ENCODE results near the gene TTC9C.
A peak's percentile ranks its signal among the peaks of the same experiment; 100 is the strongest.
"Not testable (repeated sequence)": the region's sequence is repeated elsewhere in the genome, so short reads cannot be mapped to it uniquely, and the experiment has no call there.

Gene TTC9C

GRCh38 chr11:62728171-62728988 is at the start of gene TTC9C:
Gene TTC9C, plus strand, starts transcription at chr11:62728486. Its CDS starts 363 bp downstream, at chr11:62728849.
- peak; percentile 86 for DNase-seq

- peak; percentile 89 for DNase-seq
Measured at GRCh38 chr11:62678770-62679696, 49.3 kb upstream of the TTC9C start, which contains the start of gene UBXN1. Gene UBXN1, minus strand, starts transcription at chr11:62679073. Its CDS starts 150 bp downstream, at chr11:62678923.

GRCh38 chr11:62680825-62681240 is 47.5 kb upstream of the TTC9C start:
- peak; percentile 40 for DNase-seq

- no peak for DNase-seq
Measured at GRCh38 chr11:62682518-62682917, 45.8 kb upstream of the TTC9C start.

- no peak for DNase-seq
Measured at GRCh38 chr11:62687508-62688396, 40.5 kb upstream of the TTC9C start.

GRCh38 chr11:62688491-62688890 is 39.8 kb upstream of the TTC9C start:
- no peak for DNase-seq

GRCh38 chr11:62689421-62690183 is 38.7 kb upstream of the TTC9C start, which contains the start of gene LRRN4CL:
Gene LRRN4CL, minus strand, starts transcription at chr11:62689530. Its CDS starts 1,022 bp downstream, at chr11:62688508.
- DNase-seq: no peak

GRCh38 chr11:62693624-62694023 is 34.7 kb upstream of the TTC9C start:
- not testable (repeated sequence) for DNase-seq

- DNase-seq: peak; percentile 75
Measured at GRCh38 chr11:62694455-62695167, 33.7 kb upstream of the TTC9C start.

GRCh38 chr11:62702246-62702645 is 26.0 kb upstream of the TTC9C start:
- DNase-seq: no peak

- DNase-seq: not testable (repeated sequence)
Measured at GRCh38 chr11:62703921-62704320, 24.4 kb upstream of the TTC9C start.

- no peak for DNase-seq
Measured at GRCh38 chr11:62705413-62705812, 22.9 kb upstream of the TTC9C start.

GRCh38 chr11:62705880-62706849 is 22.1 kb upstream of the TTC9C start:
- DNase-seq: peak; percentile 99

- no peak for DNase-seq
Measured at GRCh38 chr11:62706850-62707247, 21.4 kb upstream of the TTC9C start.

GRCh38 chr11:62707277-62707861 is 20.9 kb upstream of the TTC9C start, which contains the start of the genes BSCL2 and GNG3:
Gene BSCL2, minus strand, starts transcription at chr11:62707424. Its CDS starts 229 bp downstream, at chr11:62707195.
Gene GNG3, plus strand, starts transcription at chr11:62707676. Its CDS starts 620 bp downstream, at chr11:62708296.
- DNase-seq: no peak

GRCh38 chr11:62708392-62708791 is 19.9 kb upstream of the TTC9C start:
- DNase-seq: no peak

GRCh38 chr11:62708793-62709192 is 19.5 kb upstream of the TTC9C start:
- no peak for DNase-seq

GRCh38 chr11:62709247-62710000 is 18.9 kb upstream of the TTC9C start:
- DNase-seq: peak; percentile 99

All from NCI-H1092 (cell line).